HEK293 (cell line): ENCODE results near the gene RASGRF2.
"Not testable (repeated sequence)": the region's sequence is repeated elsewhere in the genome, so short reads cannot be mapped to it uniquely, and the experiment has no call there.

ENCODE experiments used
- CTCF ChIA-PET: fragments of 350-600 bp; formaldehyde crosslinking; extraction: SDS; loops from one replicate; lab custom pipeline; 2021; ENCODE audit warnings: antibody characterized with exemption; lab: Yijun Ruan, JAX
- POLR2A ChIA-PET: fragments of 300-600 bp; formaldehyde crosslinking; extraction: SDS; loops from one replicate; lab custom pipeline; 2020; ENCODE audit warnings: antibody characterized with exemption, inconsistent platforms; lab: Yijun Ruan, JAX
- H3K27ac ChIP-seq: fragments of 200-500 bp; sonication (Bioruptor generic); 2 replicates; pipeline ENCODE4 v1.5.1; 2014; ENCODE audit warnings: low read depth, low read length, control low read depth, inconsistent platforms; ENCODE audit errors: extremely low read depth
- H3K36me3 ChIP-seq, 2 experiments: fragments of 200-500 bp in 1 of 2; sonication (Bioruptor generic) in 1 of 2; 1 replicate in 1 of 2; 2 replicates in 1 of 2; pipeline ENCODE4 v1.5.1; 2014 to 2017; ENCODE audit warnings: inconsistent platforms in 2 of 2, low read length in 2 of 2; ENCODE audit not compliant: control insufficient read depth in 2 of 2, insufficient read depth in 1 of 2
- H3K4me1 ChIP-seq: fragments of 200-500 bp; sonication (Bioruptor generic); 2 replicates; pipeline ENCODE4 v1.5.1; 2014; ENCODE audit warnings: mild to moderate bottlenecking, low read length, inconsistent platforms; ENCODE audit not compliant: control insufficient read depth, insufficient read depth
- H3K4me3 ChIP-seq: 2 replicates; pipeline ENCODE4 v1.5.1; 2011; ENCODE audit warnings: low read depth, mild to moderate bottlenecking, control low read depth, low read length, moderate library complexity
- H3K9me3 ChIP-seq: fragments of 200-500 bp; sonication (Bioruptor generic); 2 replicates; pipeline ENCODE4 v1.5.1; 2014; ENCODE audit warnings: low read depth, low read length, inconsistent platforms; ENCODE audit not compliant: control insufficient read depth, insufficient read depth
- ATF2 ChIP-seq: fragments of 450-650 bp; formaldehyde crosslinking; IDR thresholded peaks from 2 replicates; pipeline ENCODE4 v1.5.1; 2016; ENCODE audit warnings: missing biosample characterization, missing genetic modification characterization, low read depth
- MZF1 ChIP-seq: fragments of 450-650 bp; formaldehyde crosslinking; IDR thresholded peaks from 2 replicates; pipeline ENCODE4 v1.5.1; 2017; ENCODE audit warnings: missing biosample characterization, missing genetic modification characterization, borderline replicate concordance
- PRDM10 ChIP-seq: fragments of 450-650 bp; formaldehyde crosslinking; IDR thresholded peaks from 2 replicates; pipeline ENCODE4 v1.5.1; 2016; ENCODE audit warnings: missing biosample characterization, missing genetic modification characterization
- SP3 ChIP-seq: fragments of 450-650 bp; formaldehyde crosslinking; IDR thresholded peaks from 2 replicates; pipeline ENCODE4 v1.5.1; 2016; ENCODE audit warnings: missing biosample characterization, missing genetic modification characterization
- YY2 ChIP-seq: fragments of 450-650 bp; formaldehyde crosslinking; IDR thresholded peaks from 2 replicates; pipeline ENCODE4 v1.5.1; 2016; ENCODE audit warnings: missing biosample characterization, missing genetic modification characterization
- ZBTB17 ChIP-seq: fragments of 450-650 bp; formaldehyde crosslinking; IDR thresholded peaks from 2 replicates; pipeline ENCODE4 v1.5.1; 2016; ENCODE audit warnings: missing biosample characterization, missing genetic modification characterization
- ZNF16 ChIP-seq: fragments of 450-650 bp; formaldehyde crosslinking; IDR thresholded peaks from 2 replicates; pipeline ENCODE4 v1.5.1; 2016; ENCODE audit warnings: low read depth, missing biosample characterization, missing genetic modification characterization
- ZNF529 ChIP-seq: fragments of 450-650 bp; formaldehyde crosslinking; IDR thresholded peaks from 2 replicates; pipeline ENCODE4 v1.5.1; 2017; ENCODE audit warnings: missing genetic modification characterization, missing biosample characterization; ENCODE audit not compliant: insufficient replicate concordance
- ZNF76 ChIP-seq: fragments of 450-650 bp; formaldehyde crosslinking; IDR thresholded peaks from 2 replicates; pipeline ENCODE4; 2016; ENCODE audit warnings: low read depth, missing biosample characterization, missing genetic modification characterization, borderline replicate concordance
- ZNF830 ChIP-seq: fragments of 450-650 bp; IDR thresholded peaks from 2 replicates; pipeline ENCODE4 v1.5.0; 2018; ENCODE audit warnings: missing biosample characterization, missing genetic modification characterization, low read depth, mild to moderate bottlenecking, moderate library complexity

RASGRF2 gene

GRCh38 chr5:81027481-81028058, 67.4 kb downstream of the RASGRF2 start:
- H3K27ac ChIP-seq = no peak overlapping the region
- no peak overlapping the region for H3K4me3 ChIP-seq
- CTCF ChIA-PET = interaction anchor here (0.6 kb wide), 1 partner anchor 118 kb away, joined by 3 read pairs; no protein-coding TSS in a partner anchor
- POLR2A ChIA-PET = no interaction called here
- no peaks in the 10 kb centered on the region for H3K36me3 ChIP-seq
- TF ChIP-seq SP3 (tag by site-specific recombination) (no peak), YY2 (no peak), PRDM10 (no peak), ATF2 (tag by site-specific recombination) (no peak), ZNF76 (tag by site-specific recombination) (no peak)
- H3K4me1 ChIP-seq = peaks cover 8% of the 10 kb centered on the region; the same call in 1 of the 2 replicates
- H3K9me3 ChIP-seq = no peaks in the 10 kb centered on the region

GRCh38 chr5:81028888-81029287, 68.7 kb downstream of the RASGRF2 start:
- H3K4me1 ChIP-seq, H3K36me3 ChIP-seq, POLR2A ChIA-PET, H3K27ac ChIP-seq, H3K9me3 ChIP-seq, CTCF ChIA-PET, H3K4me3 ChIP-seq: not testable (repeated sequence)

- H3K27ac ChIP-seq, H3K9me3 ChIP-seq, CTCF ChIA-PET, H3K4me3 ChIP-seq, H3K4me1 ChIP-seq, H3K36me3 ChIP-seq: not testable (repeated sequence)
- POLR2A ChIA-PET = interaction anchor here (0.9 kb wide), 1 partner anchor 80 kb away, joined by 3 read pairs; no protein-coding TSS in a partner anchor
Measured at GRCh38 chr5:81029736-81030135, 69.6 kb downstream of the RASGRF2 start.

GRCh38 chr5:81030236-81031034, 70.3 kb downstream of the RASGRF2 start:
- H3K9me3 ChIP-seq, H3K27ac ChIP-seq, H3K4me1 ChIP-seq, H3K36me3 ChIP-seq, H3K4me3 ChIP-seq: not testable (repeated sequence)
- peak; percentile 51 for TF ChIP-seq ZNF529 (tag by site-specific recombination)
- ChIA-PET POLR2A (interaction anchor here (0.9 kb wide), 1 partner anchor 81 kb away, joined by 3 read pairs; no protein-coding TSS in a partner anchor), CTCF (interaction anchor here (0.6 to 0.7 kb wide), 2 partner anchors 10 to 120 kb away, joined by 3 read pairs; no protein-coding TSS in a partner anchor)

- no peaks in the 10 kb centered on the region for H3K36me3 ChIP-seq
- H3K27ac ChIP-seq = no peak overlapping the region
- TF ChIP-seq ZNF16 (tag by site-specific recombination) (no peak), ZBTB17 (no peak), MZF1 (tag by site-specific recombination) (no peak), ZNF830 (tag by site-specific recombination) (no peak)
- ChIA-PET CTCF (interaction anchor here (0.6 kb wide), 1 partner anchor 9 kb away, joined by 6 read pairs; no protein-coding TSS in a partner anchor), POLR2A (no interaction called here)
- no peaks in the 10 kb centered on the region for H3K4me1 ChIP-seq
- H3K9me3 ChIP-seq = no peaks in the 10 kb centered on the region
- H3K4me3 ChIP-seq = no peak overlapping the region
Measured at GRCh38 chr5:81035522-81035921, 75.4 kb downstream of the RASGRF2 start.
